ENCODE data around the gene KDM1B. TPM values are rescaled to one million over a fixed set of nuclear protein-coding genes. Genes with fewer than 3 reads are reported as not detected.

Gene KDM1B
- total and polyA plus RNA-seq, 9 of the 15 experiments (the other 6 are each of a cell fraction or from before 2014, with no cell fraction given), result 1.4 to 58.9 (median 36.3) TPM

DNA sequence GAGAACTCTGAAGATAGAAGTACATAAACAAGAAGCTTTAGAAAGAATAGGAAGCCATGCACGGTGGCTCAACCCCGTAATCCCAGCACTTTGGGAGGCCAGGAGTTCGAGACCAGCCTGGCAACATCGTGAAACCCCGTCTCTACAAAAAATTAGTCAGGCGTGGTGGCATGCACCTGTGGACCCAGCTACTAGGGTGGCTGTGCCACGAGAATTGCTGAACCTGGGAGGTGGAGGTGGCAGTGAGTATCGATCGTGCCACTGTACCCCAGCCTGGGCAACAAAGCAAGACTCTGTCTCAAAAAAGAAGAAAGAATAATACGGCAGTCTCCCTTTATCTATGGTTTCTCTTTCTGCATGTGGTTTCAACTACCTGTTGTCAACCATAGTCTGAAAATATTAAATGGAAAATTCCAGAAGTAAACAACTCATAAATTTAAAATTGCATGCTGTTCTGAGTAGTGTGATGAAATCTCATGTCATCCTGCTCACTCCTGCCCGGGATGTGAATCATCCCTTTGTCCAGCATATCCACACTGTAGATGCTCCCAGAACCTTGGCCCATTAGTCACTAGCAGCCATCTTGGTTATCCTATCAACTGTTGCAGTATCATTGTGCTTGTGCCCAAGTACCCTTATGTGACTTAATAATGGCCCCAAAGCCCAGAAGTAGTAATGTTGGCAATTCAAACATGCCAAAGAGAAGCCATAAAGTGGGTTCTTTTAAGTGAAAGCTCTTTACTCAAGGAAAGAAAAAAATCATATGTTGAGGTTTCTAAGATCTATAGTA lies 87.0 kb downstream of the KDM1B start (continued):
- TF ChIP-seq NR4A1 (CRISPR knock-in tag; IDR thresholded peaks at IDR 0.05) (no peak), NR4A1 (tag; IDR thresholded peaks at IDR 0.05) (0 out of 2 replicates have a peak, but pooled peaks have one; percentile 30), POLR2A (conservative IDR thresholded peaks at IDR 0.05) (peak; percentile 33), ZNF644 (tag; IDR thresholded peaks at IDR 0.05; ENCODE audit: low read depth) (peak; percentile 90), MTF1 (CRISPR knock-in tag; IDR thresholded peaks at IDR 0.05; ENCODE audit: borderline replicate concordance) (no peak), MEIS2 (IDR thresholded peaks at IDR 0.05; ENCODE audit: partially characterized antibody) (peak; percentile 91), PHF20 (IDR thresholded peaks at IDR 0.05; ENCODE audit: partially characterized antibody) (no peak), HDAC8 (tag; IDR thresholded peaks at IDR 0.05) (no peak), CHD4 (IDR thresholded peaks at IDR 0.05; ENCODE audit: insufficient read depth, insufficient replicate concordance, low read depth, low read length, poor library complexity, severe bottlenecking) (no peak), ZC3H4 (CRISPR knock-in tag; IDR thresholded peaks at IDR 0.05; ENCODE audit: borderline replicate concordance) (no peak), KLF6 (CRISPR knock-in tag; IDR thresholded peaks at IDR 0.05; ENCODE audit: borderline replicate concordance) (0 out of 2 replicates have a peak, but pooled peaks have one; percentile 55), CBX1 (IDR thresholded peaks at IDR 0.05; ENCODE audit: low read depth) (no peak), EP400 (IDR thresholded peaks at IDR 0.05) (peak; percentile 55), TRIM24 (IDR thresholded peaks at IDR 0.05) (peak; percentile 51 to 65; a peak in 2 of 4 replicates), ZNF764 (CRISPR knock-in tag; IDR thresholded peaks at IDR 0.05; ENCODE audit: low read depth) (no peak), ZNF184 (CRISPR knock-in tag; IDR thresholded peaks at IDR 0.05) (no peak), ARID1B (IDR thresholded peaks at IDR 0.05) (peak; percentile 45; the same call in 1 of the 2 replicates), NFRKB (IDR thresholded peaks at IDR 0.05; ENCODE audit: low read depth) (peak; percentile 60; the same call in 1 of the 2 replicates), ZNF124 (CRISPR knock-in tag; IDR thresholded peaks at IDR 0.05) (no peak), CEBPG (CRISPR knock-in tag; IDR thresholded peaks at IDR 0.05) (peak; percentile 87), CEBPG (tag; conservative IDR thresholded peaks at IDR 0.05 in 1 of 2, IDR thresholded peaks at IDR 0.05 in 1 of 2) (peak; percentile 74 to 99), CEBPB (tag; IDR thresholded peaks at IDR 0.05) (0 out of 2 replicates have a peak, but pooled peaks have one; percentile 7), CXXC5 (CRISPR knock-in tag; IDR thresholded peaks at IDR 0.05) (peak; percentile 65), RAD51 (IDR thresholded peaks at IDR 0.05; ENCODE audit: borderline replicate concordance, low read depth) (no peak), ZNF274 (IDR thresholded peaks at IDR 0.05; ENCODE audit: borderline replicate concordance, low read depth, low read length) (no peak)
- TF ChIP-seq, protein P1, sequence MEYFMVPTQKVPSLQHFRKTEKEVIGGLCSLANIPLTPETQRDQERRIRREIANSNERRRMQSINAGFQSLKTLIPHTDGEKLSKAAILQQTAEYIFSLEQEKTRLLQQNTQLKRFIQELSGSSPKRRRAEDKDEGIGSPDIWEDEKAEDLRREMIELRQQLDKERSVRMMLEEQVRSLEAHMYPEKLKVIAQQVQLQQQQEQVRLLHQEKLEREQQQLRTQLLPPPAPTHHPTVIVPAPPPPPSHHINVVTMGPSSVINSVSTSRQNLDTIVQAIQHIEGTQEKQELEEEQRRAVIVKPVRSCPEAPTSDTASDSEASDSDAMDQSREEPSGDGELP (CRISPR knock-in tag; IDR thresholded peaks at IDR 0.05; ENCODE audit: borderline replicate concordance), result no peak
- TF ChIP-seq, protein P2, sequence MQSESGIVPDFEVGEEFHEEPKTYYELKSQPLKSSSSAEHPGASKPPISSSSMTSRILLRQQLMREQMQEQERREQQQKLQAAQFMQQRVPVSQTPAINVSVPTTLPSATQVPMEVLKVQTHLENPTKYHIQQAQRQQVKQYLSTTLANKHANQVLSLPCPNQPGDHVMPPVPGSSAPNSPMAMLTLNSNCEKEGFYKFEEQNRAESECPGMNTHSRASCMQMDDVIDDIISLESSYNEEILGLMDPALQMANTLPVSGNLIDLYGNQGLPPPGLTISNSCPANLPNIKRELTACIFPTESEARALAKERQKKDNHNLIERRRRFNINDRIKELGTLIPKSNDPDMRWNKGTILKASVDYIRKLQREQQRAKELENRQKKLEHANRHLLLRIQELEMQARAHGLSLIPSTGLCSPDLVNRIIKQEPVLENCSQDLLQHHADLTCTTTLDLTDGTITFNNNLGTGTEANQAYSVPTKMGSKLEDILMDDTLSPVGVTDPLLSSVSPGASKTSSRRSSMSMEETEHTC (IDR thresholded peaks at IDR 0.05), result no peak

Data from K562 (cell line).